ENCODE measurements around the gene LARP4B. TPM values are rescaled to one million over a fixed set of nuclear protein-coding genes. Genes with fewer than 3 reads are reported as not detected.

LARP4B gene
- total RNA-seq, 1 experiment from 2014 or later: 122 TPM

DNA sequence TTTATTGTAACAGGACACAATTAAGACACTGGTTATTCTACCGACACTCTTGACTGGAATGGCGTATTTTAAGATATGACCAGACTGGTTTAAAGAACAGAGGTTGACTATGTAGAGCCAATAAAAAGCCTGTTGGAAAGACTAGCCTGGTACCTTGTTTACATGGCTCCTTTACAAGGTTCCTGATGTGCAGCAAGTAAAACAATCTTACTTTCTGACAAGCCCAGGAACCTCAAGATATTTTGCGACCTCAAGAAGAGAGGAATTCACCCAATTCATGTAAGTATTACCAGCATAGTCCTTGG is 14.1 kb downstream of the LARP4B start:
- no peak overlapping the region for H3K9ac ChIP-seq (ENCODE audit: low read length)
- no peak overlapping the region for H3K27ac ChIP-seq (ENCODE audit: low read depth, low read length)
- BruUV-seq (replicated peaks): no TSS peak
- H3K4me2 ChIP-seq (ENCODE audit: low read length): no peak overlapping the region
- no peaks in the 10 kb centered on the region for H3K4me1 ChIP-seq (ENCODE audit: control insufficient read depth in 1 of 2, insufficient read depth in 2 of 2, low read length in 2 of 2)
- H3K27me3 ChIP-seq (ENCODE audit: insufficient read depth, low read length): no peaks in the 10 kb centered on the region
- H3K9me3 ChIP-seq (ENCODE audit: control insufficient read depth in 1 of 2, insufficient read depth in 1 of 2, low read depth in 1 of 2, low read length in 2 of 2): no peaks in the 10 kb centered on the region
- TF ChIP-seq FOSL1 (IDR thresholded peaks at IDR 0.05; ENCODE audit: low read depth): no peak
- no peak for TF ChIP-seq YY1 (IDR thresholded peaks at IDR 0.05; ENCODE audit: extremely low read depth, insufficient replicate concordance, low read depth, low read length)
- no peak for TF ChIP-seq ELF1 (IDR thresholded peaks at IDR 0.05; ENCODE audit: borderline replicate concordance, low read depth)
- TF ChIP-seq ZNF274 (IDR thresholded peaks at IDR 0.05; ENCODE audit: low read depth, low read length): no peak
- TF ChIP-seq, protein P1, sequence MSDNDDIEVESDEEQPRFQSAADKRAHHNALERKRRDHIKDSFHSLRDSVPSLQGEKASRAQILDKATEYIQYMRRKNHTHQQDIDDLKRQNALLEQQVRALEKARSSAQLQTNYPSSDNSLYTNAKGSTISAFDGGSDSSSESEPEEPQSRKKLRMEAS (IDR thresholded peaks at IDR 0.05): no peak
- no peak for TF ChIP-seq TCF7L2 (IDR thresholded peaks at IDR 0.05; ENCODE audit: borderline replicate concordance, extremely low read depth, insufficient read depth, insufficient read length)
- no peaks in the 10 kb centered on the region for H3K9me2 ChIP-seq (ENCODE audit: insufficient read depth)
- no peak overlapping the region for H2AFZ ChIP-seq (ENCODE audit: low read depth, low read length, poor library complexity, severe bottlenecking)
- CTCF ChIA-PET: no interaction called here
- no peak for ATAC-seq
- RAD21 ChIA-PET (ENCODE audit: low non-redundant PET in 1 of 2, low total read pairs in 2 of 2, uncharacterized antibody in 2 of 2, unreplicated experiment in 2 of 2): no interaction called here
- H3K36me3 ChIP-seq (ENCODE audit: control insufficient read depth in 1 of 2, insufficient read depth in 2 of 2, low read length in 2 of 2): peaks cover 1 to 6% of the 10 kb centered on the region in 2 experiments; a peak in 1 of 4 replicates
- intact Hi-C loops (cut with micrococcal nuclease): no loop called here
- POLR2A ChIA-PET: no interaction called here
- H3K79me2 ChIP-seq (ENCODE audit: insufficient read depth, low read length): peaks cover 100% of the 10 kb centered on the region
- peaks cover 50% of the 10 kb centered on the region; the same call in 1 of the 2 replicates for H4K20me1 ChIP-seq (ENCODE audit: insufficient read depth)
- no peak for DNase-seq (ENCODE audit: low read depth, low spot score)
- no peak overlapping the region for H3K4me3 ChIP-seq (replicated peaks in 1 of 2; ENCODE audit: low read depth in 1 of 2, low read length in 2 of 2)

DNA sequence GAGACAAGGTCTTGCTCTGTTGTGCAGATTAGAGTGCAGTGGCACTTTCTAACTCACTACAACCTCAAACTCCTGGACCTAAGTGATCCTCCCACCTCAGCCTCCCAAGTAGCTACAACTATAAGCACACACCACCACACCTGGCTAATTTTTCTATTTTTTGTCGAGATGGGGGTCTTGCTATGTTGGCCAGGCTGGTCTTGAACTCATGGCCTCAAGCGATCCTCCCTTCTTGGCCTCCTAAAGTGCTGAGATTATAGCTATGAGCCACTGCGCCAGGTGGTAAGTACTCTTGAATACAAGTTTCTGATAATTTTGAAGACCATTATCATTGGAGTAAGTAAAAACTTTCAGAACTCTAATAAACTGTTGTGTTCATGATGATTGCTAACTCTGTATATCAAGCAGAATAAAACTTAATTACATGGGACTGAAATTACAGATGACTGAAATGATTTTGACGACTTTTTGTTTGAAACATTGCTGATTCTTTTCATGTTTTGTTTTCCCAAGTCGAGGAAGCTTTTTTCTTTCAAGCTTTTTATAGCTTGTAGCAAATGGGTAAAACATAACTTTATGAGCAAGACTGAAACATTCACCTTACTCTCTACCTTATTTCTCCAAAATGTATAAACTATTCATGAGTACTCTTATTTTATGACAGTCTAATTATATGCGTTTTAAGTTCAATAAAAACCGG is 14.6 kb downstream of the LARP4B start:
- DNase-seq (ENCODE audit: low read depth, low spot score): no peak
- H2AFZ ChIP-seq (ENCODE audit: low read depth, low read length, poor library complexity, severe bottlenecking): no peak overlapping the region
- ATAC-seq: no peak
- RAD21 ChIA-PET (ENCODE audit: low non-redundant PET in 1 of 2, low total read pairs in 2 of 2, uncharacterized antibody in 2 of 2, unreplicated experiment in 2 of 2): no interaction called here
- H3K9me2 ChIP-seq (ENCODE audit: insufficient read depth): no peaks in the 10 kb centered on the region
- peaks cover 50% of the 10 kb centered on the region; the same call in 1 of the 2 replicates for H4K20me1 ChIP-seq (ENCODE audit: insufficient read depth)
- POLR2A ChIA-PET: no interaction called here
- H3K27me3 ChIP-seq (ENCODE audit: insufficient read depth, low read length): no peaks in the 10 kb centered on the region
- H3K36me3 ChIP-seq (ENCODE audit: control insufficient read depth in 1 of 2, insufficient read depth in 2 of 2, low read length in 2 of 2): peaks cover 0 to 9% of the 10 kb centered on the region in 2 experiments; a peak in 1 of 4 replicates
- peaks cover 100% of the 10 kb centered on the region for H3K79me2 ChIP-seq (ENCODE audit: insufficient read depth, low read length)
- no peak overlapping the region for H3K4me3 ChIP-seq (replicated peaks in 1 of 2; ENCODE audit: low read depth in 1 of 2, low read length in 2 of 2)
- H3K4me1 ChIP-seq (ENCODE audit: control insufficient read depth in 1 of 2, insufficient read depth in 2 of 2, low read length in 2 of 2): no peaks in the 10 kb centered on the region
- H3K4me2 ChIP-seq (ENCODE audit: low read length): no peak overlapping the region
- no peak overlapping the region for H3K27ac ChIP-seq (ENCODE audit: low read depth, low read length)
- CTCF ChIA-PET: no interaction called here
- H3K9ac ChIP-seq (ENCODE audit: low read length): no peak overlapping the region
- no TSS peak for BruUV-seq (replicated peaks)
- intact Hi-C loops (cut with micrococcal nuclease): no loop called here
- no peaks in the 10 kb centered on the region for H3K9me3 ChIP-seq (ENCODE audit: control insufficient read depth in 1 of 2, insufficient read depth in 1 of 2, low read depth in 1 of 2, low read length in 2 of 2)
- TF ChIP-seq FOSL1 (IDR thresholded peaks at IDR 0.05; ENCODE audit: low read depth) (no peak), CBX3 (IDR thresholded peaks at IDR 0.05; ENCODE audit: low read depth) (no peak), ELF1 (IDR thresholded peaks at IDR 0.05; ENCODE audit: borderline replicate concordance, low read depth) (no peak), ZFX (IDR thresholded peaks at IDR 0.05) (no peak), CEBPB (IDR thresholded peaks at IDR 0.05; ENCODE audit: low read depth) (no peak), POLR2A (IDR thresholded peaks at IDR 0.05; ENCODE audit: borderline replicate concordance, extremely low read depth, insufficient read depth, insufficient read length) (no peak), EZH2 (IDR thresholded peaks at IDR 0.05) (no peak), EZH2phosphoT487 (IDR thresholded peaks at IDR 0.05; ENCODE audit: borderline replicate concordance) (no peak), POLR2AphosphoS5 (IDR thresholded peaks at IDR 0.05; ENCODE audit: low read depth, low read length) (no peak), TCF7L2 (IDR thresholded peaks at IDR 0.05; ENCODE audit: borderline replicate concordance, extremely low read depth, insufficient read depth, insufficient read length) (no peak)
- TF ChIP-seq, protein P2, sequence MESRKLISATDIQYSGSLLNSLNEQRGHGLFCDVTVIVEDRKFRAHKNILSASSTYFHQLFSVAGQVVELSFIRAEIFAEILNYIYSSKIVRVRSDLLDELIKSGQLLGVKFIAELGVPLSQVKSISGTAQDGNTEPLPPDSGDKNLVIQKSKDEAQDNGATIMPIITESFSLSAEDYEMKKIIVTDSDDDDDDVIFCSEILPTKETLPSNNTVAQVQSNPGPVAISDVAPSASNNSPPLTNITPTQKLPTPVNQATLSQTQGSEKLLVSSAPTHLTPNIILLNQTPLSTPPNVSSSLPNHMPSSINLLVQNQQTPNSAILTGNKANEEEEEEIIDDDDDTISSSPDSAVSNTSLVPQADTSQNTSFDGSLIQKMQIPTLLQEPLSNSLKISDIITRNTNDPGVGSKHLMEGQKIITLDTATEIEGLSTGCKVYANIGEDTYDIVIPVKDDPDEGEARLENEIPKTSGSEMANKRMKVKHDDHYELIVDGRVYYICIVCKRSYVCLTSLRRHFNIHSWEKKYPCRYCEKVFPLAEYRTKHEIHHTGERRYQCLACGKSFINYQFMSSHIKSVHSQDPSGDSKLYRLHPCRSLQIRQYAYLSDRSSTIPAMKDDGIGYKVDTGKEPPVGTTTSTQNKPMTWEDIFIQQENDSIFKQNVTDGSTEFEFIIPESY (IDR thresholded peaks at IDR 0.05; ENCODE audit: extremely low read depth, insufficient replicate concordance, low read length): no peak

All from HCT116 (cell line).